Breast epithelium (tissue), 3 donors: ENCODE data around the gene TMEM100.

ENCODE experiments used
- CTCF ChIP-seq, 3 donors: fragments of 450-650 bp; IDR thresholded peaks; one replicate each; pipeline ENCODE4 v1.5.1; 2016 to 2017; ENCODE audit warnings: antibody characterized with exemption in 3 of 3, mild to moderate bottlenecking in 3 of 3, moderate library complexity in 3 of 3
- POLR2A ChIP-seq: fragments of 450-650 bp; IDR thresholded peaks from one replicate; pipeline ENCODE4 v1.6.1; 2016; ENCODE audit warnings: antibody characterized with exemption, mild to moderate bottlenecking, moderate library complexity
- POLR2AphosphoS5 ChIP-seq, 3 donors: sonication (generic); formaldehyde crosslinking; IDR thresholded peaks; one replicate each; pipeline ENCODE4 v1.6.1; 2017; ENCODE audit warnings: antibody characterized with exemption in 3 of 3

- TF ChIP-seq CTCF (IDR thresholded peaks at IDR 0.05) (no peak), POLR2A (no peak), POLR2AphosphoS5 (IDR thresholded peaks at IDR 0.05) (no peak)
Observed at GRCh38 chr17:55758171-55758570, 35.5 kb upstream of the TMEM100 start.
